Calu3 (cell line): ENCODE measurements around the gene POLD2. TPM values are rescaled to one million over a fixed set of nuclear protein-coding genes. Genes with fewer than 3 reads are reported as not detected.

Source experiments
- BruUV-seq: library from RNA; stranded (reverse); fragments of 400-500 nt; replicated peaks from 2 replicates; lab custom pipeline; 2021; lab: Mats Ljungman, UMichigan
- CTCF ChIA-PET: fragments of 300-600 bp; sonication (Branson Sonifier 250); formaldehyde crosslinking; loops from one replicate; lab custom pipeline; 2022; ENCODE audit warnings: antibody characterized with exemption; lab: Charles Lee
- DNase-seq: peaks from one replicate; pipeline ENCODE4 v3.0.0; 2022
- H3K27ac Mint-ChIP-seq: one replicate; pipeline ENCODE4 v1.8.0; 2022; ENCODE audit warnings: mixed read lengths; ENCODE audit not compliant: unreplicated experiment
- H3K27me3 Mint-ChIP-seq: one replicate; pipeline ENCODE4 v1.8.0; 2022; ENCODE audit warnings: mixed read lengths; ENCODE audit not compliant: unreplicated experiment
- H3K36me3 Mint-ChIP-seq: one replicate; pipeline ENCODE4 v1.8.0; 2022; ENCODE audit warnings: mild to moderate bottlenecking, moderate library complexity, mixed read lengths; ENCODE audit not compliant: insufficient read depth, unreplicated experiment
- H3K4me1 Mint-ChIP-seq: one replicate; pipeline ENCODE4 v1.8.0; 2022; ENCODE audit warnings: mild to moderate bottlenecking, low read depth, mixed read lengths; ENCODE audit not compliant: unreplicated experiment
- H3K4me3 Mint-ChIP-seq: one replicate; pipeline ENCODE4 v1.8.0; 2022; ENCODE audit warnings: mild to moderate bottlenecking, low read depth, moderate library complexity, mixed read lengths; ENCODE audit not compliant: unreplicated experiment
- H3K9me3 Mint-ChIP-seq: one replicate; pipeline ENCODE4 v1.8.0; 2022; ENCODE audit warnings: low read depth, mixed read lengths; ENCODE audit not compliant: unreplicated experiment
- CTCF ChIP-seq: fragments of 200-600 bp; IDR thresholded peaks from one replicate; pipeline ENCODE4 v1.8.0; 2022; ENCODE audit warnings: antibody characterized with exemption; ENCODE audit not compliant: unreplicated experiment
- intact Hi-C: fragments of 100-400 bp; cut with micrococcal nuclease; formaldehyde crosslinking; loops from one replicate; pipeline ENCODE4 v1.10.0; 2022; ENCODE audit not compliant: unreplicated experiment
- total RNA-seq: library from RNA; stranded (reverse); gene quantifications from 2 replicates; pipeline ENCODE4 v1.2.3, GENCODE V29; 2022

Gene POLD2
- total RNA-seq, 1 experiment from 2014 or later = 237 TPM

GRCh38 chr7:44100458-44101302 lies 22.7 kb downstream of the POLD2 start:
- H3K4me3 Mint-ChIP-seq = no peak overlapping the region
- intact Hi-C loops = no loop called here
- no peak for TF ChIP-seq CTCF
- no peaks in the 10 kb centered on the region for H3K36me3 Mint-ChIP-seq
- H3K27ac Mint-ChIP-seq = no peak overlapping the region
- peaks cover 6% of the 10 kb centered on the region for H3K4me1 Mint-ChIP-seq
- H3K27me3 Mint-ChIP-seq = peaks cover 55% of the 10 kb centered on the region
- BruUV-seq = no TSS peak
- CTCF ChIA-PET = interaction anchor here (0.6 kb wide), 1 partner anchor 542 kb away, joined by 5 read pairs; no protein-coding TSS in a partner anchor
- H3K9me3 Mint-ChIP-seq = no peaks in the 10 kb centered on the region
- no peak for DNase-seq

GRCh38 chr7:44099669-44100068 lies 23.7 kb downstream of the POLD2 start:
- intact Hi-C loops = no loop called here
- no peak for DNase-seq
- no TSS peak for BruUV-seq
- no peak overlapping the region for H3K27ac Mint-ChIP-seq
- no peak overlapping the region for H3K4me3 Mint-ChIP-seq
- TF ChIP-seq CTCF = no peak
- H3K4me1 Mint-ChIP-seq = no peaks in the 10 kb centered on the region
- H3K36me3 Mint-ChIP-seq = no peaks in the 10 kb centered on the region
- no peaks in the 10 kb centered on the region for H3K9me3 Mint-ChIP-seq
- CTCF ChIA-PET = no interaction called here
- peaks cover 45% of the 10 kb centered on the region for H3K27me3 Mint-ChIP-seq

GRCh38 chr7:44098092-44099068 lies 25.0 kb downstream of the POLD2 start:
- H3K4me1 Mint-ChIP-seq = no peaks in the 10 kb centered on the region
- H3K4me3 Mint-ChIP-seq = no peak overlapping the region
- no TSS peak for BruUV-seq
- no peak for DNase-seq
- no peaks in the 10 kb centered on the region for H3K9me3 Mint-ChIP-seq
- peaks cover 38% of the 10 kb centered on the region for H3K27me3 Mint-ChIP-seq
- H3K36me3 Mint-ChIP-seq = no peaks in the 10 kb centered on the region
- no peak for TF ChIP-seq CTCF
- H3K27ac Mint-ChIP-seq = no peak overlapping the region
- CTCF ChIA-PET = interaction anchor here (0.6 to 1.4 kb wide), 4 partner anchors 9 to 45 kb away, joined by 3 to 5 read pairs (median 4); no protein-coding TSS in a partner anchor
- intact Hi-C loops = no loop called here
